GM18505 (cell line): ENCODE results near the gene MYOCOS.
"Not testable (repeated sequence)": the region's sequence is repeated elsewhere in the genome, so short reads cannot be mapped to it uniquely, and the experiment has no call there.

Experiments used
- ATAC-seq: cut with Tn5 transposase; IDR thresholded peaks from one replicate; pipeline ENCODE4 v1.9.1; 2021; ENCODE audit not compliant: unreplicated experiment
- POLR2A ChIP-seq: IDR thresholded peaks from 4 replicates; pipeline ENCODE4 v1.6.1; 2011; ENCODE audit warnings: borderline replicate concordance; ENCODE audit not compliant: insufficient read depth, insufficient read length; ENCODE audit errors: extremely low read depth

Gene MYOCOS

DNA sequence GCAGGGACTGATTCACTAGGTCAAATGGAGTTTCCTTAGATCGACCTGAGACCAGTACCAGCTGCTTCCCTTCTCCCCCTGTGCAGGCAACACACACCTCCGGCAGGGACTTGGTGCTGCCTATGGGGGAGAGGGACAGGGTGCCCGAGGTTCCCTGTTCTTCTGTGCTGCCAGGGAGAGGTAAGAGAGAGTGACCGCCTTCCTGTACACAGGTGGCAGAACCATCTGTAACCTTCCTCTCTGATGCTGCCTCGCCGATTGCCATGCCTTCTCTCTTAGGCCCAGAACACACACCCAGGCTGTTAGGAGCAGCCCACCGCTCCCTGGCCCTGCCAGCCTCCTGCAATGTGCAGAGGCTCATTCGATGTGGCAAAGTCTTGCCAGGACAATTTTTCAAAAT lies 21.1 kb downstream of the MYOCOS start:
- no peak for ATAC-seq
- no peak for TF ChIP-seq POLR2A

GRCh38 chr1:171644805-171645483 lies 22.9 kb downstream of the MYOCOS start:
- no peak for ATAC-seq
- no peak for TF ChIP-seq POLR2A

- no peak for ATAC-seq
- no peak for TF ChIP-seq POLR2A
These were observed 23.7 kb downstream of the MYOCOS start for GRCh38 chr1:171645553-171646248.

DNA sequence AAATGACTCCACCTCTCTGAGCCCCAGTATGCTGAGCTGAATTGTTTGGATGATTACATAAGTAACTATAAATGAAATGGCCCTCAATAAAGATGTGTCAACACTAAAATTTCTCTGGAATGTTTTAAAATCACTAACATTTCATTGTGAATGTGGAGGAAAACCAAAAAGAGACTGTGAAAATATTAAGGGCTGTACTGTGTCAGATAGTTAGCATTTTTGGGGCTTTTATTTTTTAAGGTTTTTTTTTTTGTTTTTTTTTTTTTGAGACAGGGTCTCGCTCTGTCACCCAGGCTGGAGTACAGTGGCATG lies 24.2 kb downstream of the MYOCOS start:
- ATAC-seq: no peak
- TF ChIP-seq POLR2A: no peak

- no peak for TF ChIP-seq POLR2A
These were observed 30.3 kb downstream of the MYOCOS start, which contains the start of gene MYOC for GRCh38 chr1:171652234-171652822. Gene MYOC (minus strand): TSS chr1:171652688. CDS start chr1:171652611, 77 bp downstream.

GRCh38 chr1:171653796-171654195 lies 31.8 kb downstream of the MYOCOS start:
- ATAC-seq: no peak
- no peak for TF ChIP-seq POLR2A

More at GRCh38 chr1:171652234-171652822, 30.3 kb downstream of the MYOCOS start, which contains the start of gene MYOC:
- no peak for ATAC-seq

- no peak for TF ChIP-seq POLR2A
- no peak for ATAC-seq
These were observed 32.3 kb downstream of the MYOCOS start for GRCh38 chr1:171654201-171654941.

- TF ChIP-seq POLR2A: no peak
- peak; percentile 66 for ATAC-seq
These were observed 33.1 kb downstream of the MYOCOS start for GRCh38 chr1:171654942-171655745.

GRCh38 chr1:171655746-171656116 lies 33.7 kb downstream of the MYOCOS start:
- TF ChIP-seq POLR2A: no peak
- ATAC-seq: no peak

- ATAC-seq: not testable (repeated sequence)
These were observed 34.2 kb downstream of the MYOCOS start for GRCh38 chr1:171656206-171656605.

DNA sequence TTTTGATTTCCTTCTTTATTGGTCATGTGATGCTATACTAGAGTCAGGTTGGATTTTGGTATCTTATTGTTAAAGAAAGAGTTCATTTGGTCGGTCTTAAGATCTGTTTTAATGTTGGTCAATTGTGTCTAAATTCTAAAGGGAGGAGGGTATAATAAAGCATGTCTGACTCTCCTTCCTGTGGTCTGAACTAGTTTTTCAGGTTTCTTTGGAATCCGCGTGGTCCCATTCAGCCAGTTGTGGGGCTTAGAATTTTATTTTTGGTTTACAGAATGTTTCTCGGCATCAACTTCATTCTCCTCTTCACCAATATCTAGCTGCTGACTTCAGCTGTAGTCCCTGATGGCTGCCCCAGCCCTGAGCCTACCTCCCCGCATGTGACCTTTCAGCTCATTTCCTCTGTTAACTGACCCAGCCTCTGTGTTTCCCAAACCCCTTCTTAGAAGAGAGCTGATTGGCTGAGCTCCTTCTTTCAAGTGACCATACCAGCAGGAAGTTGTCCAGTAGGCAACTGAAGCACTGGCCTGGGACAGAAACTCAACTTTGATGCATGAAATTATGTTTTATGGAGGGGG lies 39.1 kb downstream of the MYOCOS start:
- ATAC-seq: no peak
- TF ChIP-seq POLR2A: no peak

DNA sequence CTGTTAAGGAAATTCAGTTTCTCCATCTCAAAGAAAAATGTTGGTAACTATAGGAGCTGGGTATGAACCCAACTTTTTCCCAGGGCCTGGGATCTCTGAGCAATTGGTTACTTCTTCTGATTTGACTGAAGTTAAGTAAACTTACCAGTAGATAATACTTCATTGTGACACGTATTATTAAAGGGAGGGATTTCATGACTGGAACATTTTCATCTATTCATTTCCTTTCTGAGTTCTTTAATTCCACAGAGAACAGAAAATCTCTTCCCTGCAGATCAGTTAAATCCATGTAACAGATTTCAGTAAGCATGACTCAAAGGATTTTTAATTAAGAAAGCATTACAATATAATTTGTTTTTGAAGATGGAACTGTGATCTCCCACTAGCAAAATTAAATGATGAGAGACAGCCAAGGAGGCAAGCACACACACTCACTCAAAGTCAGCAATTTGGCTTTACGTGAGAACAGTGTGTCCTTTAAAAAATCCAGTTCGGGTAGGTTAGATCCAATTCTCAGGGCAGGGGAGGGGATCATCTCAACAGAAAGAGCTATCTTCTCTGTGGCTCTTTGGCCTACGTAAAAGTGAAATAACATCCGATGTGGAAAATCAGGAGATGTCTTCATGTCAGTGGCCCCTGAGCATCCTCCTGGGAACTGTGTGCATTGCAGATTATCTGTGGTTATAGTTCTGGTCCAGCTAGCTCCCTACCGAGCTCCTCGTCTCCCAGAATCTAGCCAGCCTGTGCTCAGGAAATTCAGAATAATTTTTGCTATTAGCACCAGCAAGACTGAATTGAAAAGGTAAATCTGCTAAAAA lies 41.2 kb downstream of the MYOCOS start:
- no peak for TF ChIP-seq POLR2A
- no peak for ATAC-seq
